Upper lobe of right lung (tissue), 1 donor: Measurements from ENCODE around the gene C3orf70. TPM values are rescaled to one million over a fixed set of nuclear protein-coding genes. Genes with fewer than 3 reads are reported as not detected.

Source experiments
- ATAC-seq: fragments of 200-7000 bp; cut with Tn5 transposase; one replicate; pipeline ENCODE4 v1.9.1; 2020; ENCODE audit warnings: mild to moderate bottlenecking, moderate library complexity
- DNase-seq: peaks from one replicate; pipeline ENCODE4 v3.0.0-alpha.2; 2020
- H3K27ac ChIP-seq: fragments of 200-600 bp; one replicate; pipeline ENCODE4 v1.8.0; 2022
- H3K27me3 ChIP-seq: fragments of 200-600 bp; one replicate; pipeline ENCODE4 v1.8.0; 2022; ENCODE audit warnings: mild to moderate bottlenecking
- H3K36me3 ChIP-seq: fragments of 200-600 bp; one replicate; pipeline ENCODE4 v1.8.0; 2022
- H3K4me1 ChIP-seq: fragments of 200-600 bp; one replicate; pipeline ENCODE4 v1.8.0; 2022
- H3K4me3 ChIP-seq: fragments of 200-600 bp; one replicate; pipeline ENCODE4 v1.8.0; 2022; ENCODE audit warnings: mild to moderate bottlenecking
- H3K9me3 ChIP-seq: fragments of 200-600 bp; one replicate; pipeline ENCODE4 v1.8.0; 2022
- intact Hi-C: fragments of 100-400 bp; cut with DNase I; formaldehyde crosslinking; loops from one replicate; pipeline ENCODE4 v1.11.0; 2022
- total RNA-seq: library from RNA; stranded (reverse); fragmentation: NEBNext Ultra II Directional; extraction: Animal tissue kit (Norgen Biotek cat#: 25700); gene quantifications from one replicate; pipeline ENCODE4 v1.2.1, GENCODE V29; 2021
- TF ChIP-seq, protein P1 (sequence below): fragments of 200-600 bp; IDR thresholded peaks from one replicate; pipeline ENCODE4 v1.8.0; 2022; ENCODE audit warnings: antibody characterized with exemption
- donor health status: DM: no; HTN: yes; CAD: no; lungs with severe emphysema.

C3orf70 gene
- total RNA-seq, 1 donor from 2014 or later, result 4.1 TPM

DNA sequence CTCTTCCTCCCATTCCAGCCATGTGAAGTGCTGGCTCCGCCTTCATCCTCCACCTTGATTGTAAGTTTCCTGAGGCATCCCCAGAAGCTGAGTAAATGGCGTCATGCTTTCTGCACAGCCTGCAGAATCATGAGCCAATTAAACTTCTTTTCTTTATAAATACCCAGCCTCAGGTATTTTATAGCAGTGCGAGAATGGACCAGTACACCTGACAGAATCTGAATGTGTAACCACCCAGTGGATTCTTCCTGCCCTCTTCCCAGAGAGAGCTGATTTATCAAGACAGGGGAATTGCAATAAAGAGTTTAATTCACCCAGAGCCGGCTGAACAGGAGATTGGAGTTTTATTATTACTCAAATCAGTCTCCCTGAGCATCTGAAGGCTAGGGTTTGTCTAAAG lies 86.6 kb downstream of the C3orf70 start:
- H3K9me3 ChIP-seq, result no peaks in the 10 kb centered on the region

DNA sequence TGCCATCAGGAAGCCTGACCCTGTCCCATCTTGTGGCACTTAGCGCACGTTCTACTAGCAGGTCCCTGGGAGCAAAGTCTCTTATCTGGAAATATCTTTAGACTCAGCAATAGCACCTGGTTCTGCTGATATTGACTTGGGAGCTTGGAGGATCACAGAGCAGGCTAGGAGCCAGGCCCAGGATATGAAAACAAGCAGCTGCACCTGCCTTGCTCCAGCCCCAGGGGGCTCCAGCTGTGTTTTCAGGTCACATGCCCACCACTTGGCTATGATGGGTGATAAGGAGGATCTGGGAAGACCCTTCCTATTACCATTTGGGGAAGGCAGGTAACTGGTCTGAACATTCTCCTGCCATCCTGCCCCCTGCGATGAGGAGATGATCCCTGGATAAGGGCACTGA lies 87.8 kb downstream of the C3orf70 start:
- DNase-seq (no peak), ATAC-seq (no peak)
- Histone ChIP-seq H3K27me3 (no peaks in the 10 kb centered on the region), H3K4me3 (no peak overlapping the region), H3K36me3 (no peaks in the 10 kb centered on the region), H3K27ac (no peak overlapping the region), H3K4me1 (no peaks in the 10 kb centered on the region), H3K9me3 (no peaks in the 10 kb centered on the region)
- TF ChIP-seq, protein P1, sequence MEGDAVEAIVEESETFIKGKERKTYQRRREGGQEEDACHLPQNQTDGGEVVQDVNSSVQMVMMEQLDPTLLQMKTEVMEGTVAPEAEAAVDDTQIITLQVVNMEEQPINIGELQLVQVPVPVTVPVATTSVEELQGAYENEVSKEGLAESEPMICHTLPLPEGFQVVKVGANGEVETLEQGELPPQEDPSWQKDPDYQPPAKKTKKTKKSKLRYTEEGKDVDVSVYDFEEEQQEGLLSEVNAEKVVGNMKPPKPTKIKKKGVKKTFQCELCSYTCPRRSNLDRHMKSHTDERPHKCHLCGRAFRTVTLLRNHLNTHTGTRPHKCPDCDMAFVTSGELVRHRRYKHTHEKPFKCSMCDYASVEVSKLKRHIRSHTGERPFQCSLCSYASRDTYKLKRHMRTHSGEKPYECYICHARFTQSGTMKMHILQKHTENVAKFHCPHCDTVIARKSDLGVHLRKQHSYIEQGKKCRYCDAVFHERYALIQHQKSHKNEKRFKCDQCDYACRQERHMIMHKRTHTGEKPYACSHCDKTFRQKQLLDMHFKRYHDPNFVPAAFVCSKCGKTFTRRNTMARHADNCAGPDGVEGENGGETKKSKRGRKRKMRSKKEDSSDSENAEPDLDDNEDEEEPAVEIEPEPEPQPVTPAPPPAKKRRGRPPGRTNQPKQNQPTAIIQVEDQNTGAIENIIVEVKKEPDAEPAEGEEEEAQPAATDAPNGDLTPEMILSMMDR, result no peak
- intact Hi-C loops, result no loop called here

More for the DNA sequence above, 86.6 kb downstream of the C3orf70 start:
- DNase-seq (no peak), ATAC-seq (no peak)
- H3K4me1 ChIP-seq, result no peaks in the 10 kb centered on the region
- TF ChIP-seq, protein P1, result no peak
- no peaks in the 10 kb centered on the region for H3K36me3 ChIP-seq
- H3K4me3 ChIP-seq, result no peak overlapping the region
- intact Hi-C loops, result no loop called here
- H3K27me3 ChIP-seq, result no peaks in the 10 kb centered on the region
- H3K27ac ChIP-seq, result no peak overlapping the region

DNA sequence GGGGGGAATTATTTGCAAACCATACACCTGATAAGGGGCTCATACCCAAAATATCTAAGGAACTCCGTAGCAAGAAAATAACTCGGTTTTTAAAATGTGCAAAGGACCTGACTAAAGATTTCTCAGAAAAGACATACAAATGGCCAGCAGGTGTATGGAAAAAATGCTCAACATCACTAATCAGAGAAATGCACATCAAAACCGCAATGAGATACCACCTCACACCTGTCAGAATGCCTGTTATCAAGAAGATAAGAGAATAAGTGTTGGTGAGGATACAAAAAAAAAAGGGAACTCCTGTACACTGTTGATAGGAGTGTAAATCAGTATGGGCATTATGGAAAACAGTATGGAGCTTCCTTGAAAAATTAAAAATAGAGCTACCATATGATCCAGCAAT lies 89.4 kb downstream of the C3orf70 start:
- Histone ChIP-seq H3K27me3 (no peaks in the 10 kb centered on the region), H3K4me1 (no peaks in the 10 kb centered on the region), H3K27ac (no peak overlapping the region), H3K36me3 (no peaks in the 10 kb centered on the region), H3K9me3 (no peaks in the 10 kb centered on the region), H3K4me3 (no peak overlapping the region)
- DNase-seq (no peak), ATAC-seq (no peak)
- TF ChIP-seq, protein P1, result no peak
- intact Hi-C loops, result no loop called here

DNA sequence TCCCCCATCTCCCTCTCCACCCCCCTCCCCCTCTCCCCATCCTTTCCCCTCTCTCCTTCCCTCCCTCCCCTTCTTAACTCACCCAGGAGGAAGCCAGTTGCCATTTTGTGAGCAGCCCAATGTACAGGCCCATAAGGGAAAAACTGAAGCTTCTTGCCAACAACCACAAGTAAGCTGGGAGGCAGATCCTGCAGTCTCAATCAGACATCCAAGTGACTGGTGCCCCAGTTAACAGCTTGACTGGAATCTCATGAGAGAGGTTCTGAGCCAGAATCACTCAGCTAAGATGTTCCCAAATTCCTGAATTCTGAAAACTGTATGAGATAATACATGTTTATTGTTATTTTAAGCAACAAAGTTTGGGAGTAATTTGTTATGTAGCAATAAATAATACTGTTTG lies 90.7 kb downstream of the C3orf70 start:
- DNase-seq (no peak), ATAC-seq (no peak)
- H3K4me1 ChIP-seq, result no peaks in the 10 kb centered on the region
- H3K4me3 ChIP-seq, result no peak overlapping the region
- intact Hi-C loops, result no loop called here
- no peaks in the 10 kb centered on the region for H3K36me3 ChIP-seq
- H3K27me3 ChIP-seq, result no peaks in the 10 kb centered on the region
- no peak overlapping the region for H3K27ac ChIP-seq
- TF ChIP-seq, protein P1, result no peak
- no peaks in the 10 kb centered on the region for H3K9me3 ChIP-seq

DNA sequence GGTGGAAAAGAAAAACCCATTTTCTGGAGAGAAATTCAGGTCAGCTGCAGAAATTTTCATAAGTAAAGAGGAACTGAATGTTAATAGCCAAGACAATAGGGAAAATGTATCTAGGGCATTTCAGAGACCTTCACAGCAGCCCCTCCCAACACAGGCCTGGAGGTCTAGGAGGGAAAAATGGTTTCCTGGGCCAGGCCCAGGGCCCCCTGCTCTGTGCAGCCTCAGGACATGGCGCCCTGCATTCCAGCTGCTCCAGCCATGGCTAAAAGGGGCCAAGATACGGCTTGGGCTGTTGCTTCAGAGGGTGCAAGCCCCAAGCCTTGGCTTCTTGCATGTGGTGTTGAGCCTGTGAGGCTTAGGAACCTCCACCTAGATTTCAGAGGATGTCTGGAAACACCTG lies 92.2 kb downstream of the C3orf70 start:
- no peak for ATAC-seq
- intact Hi-C loops, result no loop called here
- H3K27ac ChIP-seq, result no peak overlapping the region
- H3K27me3 ChIP-seq, result no peaks in the 10 kb centered on the region
- peaks cover 6% of the 10 kb centered on the region for H3K9me3 ChIP-seq
- no peak for DNase-seq
- no peaks in the 10 kb centered on the region for H3K4me1 ChIP-seq
- H3K4me3 ChIP-seq, result no peak overlapping the region
- TF ChIP-seq, protein P1, result no peak
- no peaks in the 10 kb centered on the region for H3K36me3 ChIP-seq

DNA sequence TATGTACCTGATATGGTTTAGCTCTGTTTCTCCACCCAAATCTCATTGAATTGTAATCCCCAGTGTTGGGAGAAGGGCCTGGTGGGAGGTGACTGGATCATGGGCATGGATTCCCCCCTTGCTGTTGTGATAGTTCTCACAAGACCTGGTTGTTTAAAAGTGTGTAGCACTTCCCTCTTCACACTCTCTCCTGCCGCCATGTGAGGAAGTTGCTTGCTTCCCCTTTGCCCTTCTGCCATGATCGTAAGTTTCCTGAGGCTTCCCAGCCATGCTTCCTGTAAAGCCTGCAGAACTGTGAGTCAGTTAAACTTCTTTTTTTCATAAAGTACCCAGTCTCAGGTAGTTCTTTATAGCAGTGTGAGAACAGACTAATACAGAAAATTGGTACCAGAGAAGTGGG lies 93.1 kb downstream of the C3orf70 start:
- Histone ChIP-seq H3K27ac (no peak overlapping the region), H3K9me3 (peaks cover 6% of the 10 kb centered on the region), H3K4me1 (no peaks in the 10 kb centered on the region), H3K36me3 (no peaks in the 10 kb centered on the region), H3K4me3 (no peak overlapping the region), H3K27me3 (no peaks in the 10 kb centered on the region)
- ATAC-seq, result peak; percentile 55
- TF ChIP-seq, protein P1, result no peak
- intact Hi-C loops, result no loop called here
- no peak for DNase-seq
